ENCODE measurements around the gene CNKSR3. TPM values are rescaled to one million over a fixed set of nuclear protein-coding genes. Genes with fewer than 3 reads are reported as not detected.

Gene CNKSR3
- total RNA-seq, 2 experiments from 2014 or later: 0.34 to 0.58 TPM

DNA sequence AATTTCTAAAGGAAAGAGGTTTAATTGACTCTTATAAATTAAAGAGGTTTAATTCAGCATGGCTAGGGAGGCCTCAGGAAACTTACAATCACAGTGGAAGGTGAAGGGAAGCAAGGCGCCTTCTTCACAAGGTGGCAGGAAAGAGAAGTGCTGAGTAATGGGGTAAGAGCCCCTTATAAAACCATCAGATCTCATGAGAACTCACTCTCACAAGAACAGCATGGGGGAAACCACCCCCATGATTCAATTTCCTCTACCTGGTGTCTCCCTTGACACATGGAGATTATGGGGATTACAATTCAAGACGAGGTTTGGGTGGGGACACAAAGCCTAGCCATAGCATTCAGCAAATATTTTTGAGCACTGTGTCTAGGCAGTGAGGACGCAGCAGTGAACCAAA lies 150.0 kb downstream of the CNKSR3 start:
- POLR2A ChIA-PET: no interaction called here
- intact Hi-C loops (cut with DNase I, micrococcal nuclease): no loop called here
- Mint-ChIP-seq H3K36me3 (ENCODE audit: low read depth) (no peaks in the 10 kb centered on the region), H3K27ac (no peak overlapping the region), H3K27me3 (peaks cover 26% of the 10 kb centered on the region), H3K4me1 (peaks cover 14% of the 10 kb centered on the region), H3K9me3 (ENCODE audit: low read depth) (no peaks in the 10 kb centered on the region), H3K4me3 (no peak overlapping the region)
- CTCF ChIA-PET: interaction anchor here (1.7 kb wide), 1 partner anchor 10 kb away, joined by 9 read pairs; no protein-coding TSS in a partner anchor
- DNase-seq (no peak), ATAC-seq (no peak)

GRCh38 chr6:154359679-154360078 lies 150.8 kb downstream of the CNKSR3 start:
- no peaks in the 10 kb centered on the region for H3K36me3 Mint-ChIP-seq (ENCODE audit: low read depth)
- ATAC-seq: no peak
- H3K27ac Mint-ChIP-seq: no peak overlapping the region
- no peak for DNase-seq
- POLR2A ChIA-PET: no interaction called here
- CTCF ChIA-PET: no interaction called here
- peaks cover 21% of the 10 kb centered on the region for H3K4me1 Mint-ChIP-seq
- H3K9me3 Mint-ChIP-seq (ENCODE audit: low read depth): no peaks in the 10 kb centered on the region
- intact Hi-C loops (cut with DNase I, micrococcal nuclease): loop anchor here in 1 of 2 experiments (10.0 kb wide), 1 partner anchor 795 kb away; no protein-coding TSS in a partner anchor
- no peak overlapping the region for H3K4me3 Mint-ChIP-seq
- H3K27me3 Mint-ChIP-seq: peaks cover 29% of the 10 kb centered on the region

- ChIA-PET POLR2A (no interaction called here), CTCF (no interaction called here)
- Mint-ChIP-seq H3K36me3 (ENCODE audit: low read depth) (no peaks in the 10 kb centered on the region), H3K4me3 (peak overlapping the region; percentile 16), H3K27me3 (peaks cover 34% of the 10 kb centered on the region), H3K27ac (no peak overlapping the region), H3K9me3 (ENCODE audit: low read depth) (no peaks in the 10 kb centered on the region), H3K4me1 (peaks cover 26% of the 10 kb centered on the region)
- ATAC-seq: no peak
- no peak for DNase-seq
- intact Hi-C loops (cut with DNase I, micrococcal nuclease): loop anchor here in 1 of 2 experiments (10.0 kb wide), 1 partner anchor 796 kb away; no protein-coding TSS in a partner anchor
These were observed 151.3 kb downstream of the CNKSR3 start for GRCh38 chr6:154359161-154359574.

DNA sequence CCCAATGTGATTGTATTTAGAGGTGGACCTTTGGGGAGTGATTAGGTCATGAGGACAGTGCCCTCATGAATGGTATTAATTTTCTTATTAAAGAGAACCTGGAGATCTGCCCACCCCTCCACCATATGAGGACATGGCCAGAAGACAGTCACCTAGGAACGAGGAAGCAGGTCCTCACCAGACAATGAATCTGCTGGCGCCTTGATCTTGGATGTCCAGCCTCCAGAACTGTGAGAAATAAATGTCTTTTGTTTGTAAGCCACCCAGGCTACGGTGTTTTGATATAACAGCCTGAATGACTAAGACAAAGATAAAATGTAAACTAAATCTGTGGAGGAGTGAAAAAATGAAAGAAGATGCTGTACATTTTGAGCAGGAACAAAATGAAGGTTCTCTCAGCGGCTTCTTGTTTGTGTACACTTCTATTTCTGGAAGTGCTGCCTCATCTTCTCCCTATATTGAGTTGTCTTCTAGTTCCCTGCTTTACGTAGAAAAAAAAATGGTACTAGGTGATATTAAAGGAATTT lies 152.4 kb downstream of the CNKSR3 start:
- H3K36me3 Mint-ChIP-seq (ENCODE audit: low read depth): no peaks in the 10 kb centered on the region
- H3K27me3 Mint-ChIP-seq: peaks cover 36% of the 10 kb centered on the region
- H3K9me3 Mint-ChIP-seq (ENCODE audit: low read depth): no peaks in the 10 kb centered on the region
- H3K4me3 Mint-ChIP-seq: no peak overlapping the region
- ATAC-seq (no peak), DNase-seq (no peak)
- POLR2A ChIA-PET: no interaction called here
- CTCF ChIA-PET: no interaction called here
- no peak overlapping the region for H3K27ac Mint-ChIP-seq
- intact Hi-C loops (cut with DNase I, micrococcal nuclease): loop anchor here in 1 of 2 experiments (10.0 kb wide), 1 partner anchor 797 kb away; no protein-coding TSS in a partner anchor
- H3K4me1 Mint-ChIP-seq: peaks cover 31% of the 10 kb centered on the region

GRCh38 chr6:154356690-154357089 lies 153.8 kb downstream of the CNKSR3 start, which contains the start of gene IPCEF1:
Gene IPCEF1 (minus strand): TSS chr6:154356803. CDS start chr6:154265947, 90,856 bp downstream.
- peaks cover 41% of the 10 kb centered on the region for H3K4me1 Mint-ChIP-seq
- ChIA-PET CTCF (interaction anchor here (1.0 kb wide), 1 partner anchor 81 kb away, joined by 4 read pairs; no protein-coding TSS in a partner anchor), POLR2A (no interaction called here)

GRCh38 chr6:154356113-154356512 lies 154.4 kb downstream of the CNKSR3 start:
- DNase-seq: no peak
- intact Hi-C loops (cut with DNase I, micrococcal nuclease): loop anchor here in 1 of 2 experiments (10.0 kb wide), 1 partner anchor 799 kb away; no protein-coding TSS in a partner anchor
- Mint-ChIP-seq H3K9me3 (ENCODE audit: low read depth) (no peaks in the 10 kb centered on the region), H3K36me3 (ENCODE audit: low read depth) (no peaks in the 10 kb centered on the region), H3K27ac (no peak overlapping the region), H3K4me3 (no peak overlapping the region), H3K27me3 (peaks cover 41% of the 10 kb centered on the region), H3K4me1 (peaks cover 41% of the 10 kb centered on the region)
- CTCF ChIA-PET: interaction anchor here (0.7 to 1.0 kb wide), 2 partner anchors 80 to 157 kb away, joined by 3 to 4 read pairs; no protein-coding TSS in a partner anchor
- POLR2A ChIA-PET: no interaction called here
- ATAC-seq: no peak

More at GRCh38 chr6:154356690-154357089, 153.8 kb downstream of the CNKSR3 start, which contains the start of gene IPCEF1:
- Mint-ChIP-seq H3K27ac (no peak within 1 kb of the TSS), H3K36me3 (ENCODE audit: low read depth) (no peaks in the 10 kb centered on the region), H3K4me3 (no peak within 1 kb of the TSS), H3K27me3 (peaks cover 40% of the 10 kb centered on the region), H3K9me3 (ENCODE audit: low read depth) (no peaks in the 10 kb centered on the region)
- no peak for ATAC-seq
- intact Hi-C loops (cut with DNase I, micrococcal nuclease): loop anchor here in 1 of 2 experiments (10.0 kb wide), 1 partner anchor 798 kb away; no protein-coding TSS in a partner anchor
- DNase-seq: no peak

DNA sequence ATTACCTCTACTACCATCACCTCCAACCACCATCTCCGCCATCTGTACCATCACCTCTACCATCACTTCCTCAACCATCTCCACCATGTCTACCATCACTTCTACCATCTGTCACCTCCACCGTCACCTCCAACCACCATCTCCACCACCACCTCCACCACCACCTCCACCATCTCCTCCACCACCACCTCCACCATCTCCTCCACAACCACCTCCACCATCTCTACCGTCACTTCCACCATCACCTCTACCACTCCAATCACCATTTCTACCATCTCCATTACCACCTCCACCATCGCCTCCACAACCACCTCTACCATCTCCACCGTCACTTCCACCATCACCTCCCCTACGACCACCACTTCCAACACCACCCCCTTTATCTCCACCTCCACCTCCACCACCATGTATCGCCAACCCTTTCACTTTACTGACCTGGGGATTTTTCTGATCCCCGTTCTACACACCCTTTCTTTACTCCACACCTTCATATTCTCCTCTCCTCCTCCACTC lies 156.2 kb downstream of the CNKSR3 start:
- POLR2A ChIA-PET: interaction anchor here (0.5 kb wide), 1 partner anchor 101 kb away, joined by 3 read pairs; no protein-coding TSS in a partner anchor
- no peak for ATAC-seq
- CTCF ChIA-PET: interaction anchor here (1.0 to 1.3 kb wide), 2 partner anchors 14 to 199 kb away, joined by 3 to 5 read pairs; no protein-coding TSS in a partner anchor
- Mint-ChIP-seq H3K9me3 (ENCODE audit: low read depth) (no peaks in the 10 kb centered on the region), H3K27ac (no peak overlapping the region), H3K27me3 (peaks cover 43% of the 10 kb centered on the region), H3K4me1 (peaks cover 34% of the 10 kb centered on the region), H3K36me3 (ENCODE audit: low read depth) (no peaks in the 10 kb centered on the region), H3K4me3 (no peak overlapping the region)
- no peak for DNase-seq
- intact Hi-C loops (cut with DNase I, micrococcal nuclease): loop anchor here (2.0 to 10.0 kb wide), 5 partner anchors 52 to 800 kb away; no protein-coding TSS in a partner anchor

GRCh38 chr6:154353626-154354025 lies 156.9 kb downstream of the CNKSR3 start:
- no peak overlapping the region for H3K27ac Mint-ChIP-seq
- no peaks in the 10 kb centered on the region for H3K9me3 Mint-ChIP-seq (ENCODE audit: low read depth)
- ChIA-PET POLR2A (no interaction called here), CTCF (interaction anchor here (1.3 kb wide), 1 partner anchor 199 kb away, joined by 3 read pairs; no protein-coding TSS in a partner anchor)
- no peak for ATAC-seq
- H3K36me3 Mint-ChIP-seq (ENCODE audit: low read depth): no peaks in the 10 kb centered on the region
- intact Hi-C loops (cut with DNase I, micrococcal nuclease): loop anchor here (1.0 to 10.0 kb wide), 9 partner anchors 51 to 801 kb away; no protein-coding TSS in a partner anchor
- H3K4me1 Mint-ChIP-seq: peaks cover 29% of the 10 kb centered on the region
- peaks cover 38% of the 10 kb centered on the region for H3K27me3 Mint-ChIP-seq
- no peak for DNase-seq
- no peak overlapping the region for H3K4me3 Mint-ChIP-seq

- no peak overlapping the region for H3K27ac Mint-ChIP-seq
- ChIA-PET CTCF (no interaction called here), POLR2A (interaction anchor here (0.6 kb wide), 1 partner anchor 75 kb away, joined by 3 read pairs; no protein-coding TSS in a partner anchor)
- H3K9me3 Mint-ChIP-seq (ENCODE audit: low read depth): no peaks in the 10 kb centered on the region
- DNase-seq (peak; percentile 78), ATAC-seq (peak; percentile 85)
- H3K36me3 Mint-ChIP-seq (ENCODE audit: low read depth): no peaks in the 10 kb centered on the region
- peaks cover 29% of the 10 kb centered on the region for H3K4me1 Mint-ChIP-seq
- intact Hi-C loops (cut with DNase I, micrococcal nuclease): loop anchor here (1.0 to 10.0 kb wide), 9 partner anchors 50 to 802 kb away; no protein-coding TSS in a partner anchor
- H3K27me3 Mint-ChIP-seq: peaks cover 35% of the 10 kb centered on the region
- H3K4me3 Mint-ChIP-seq: no peak overlapping the region
These were observed 157.4 kb downstream of the CNKSR3 start for GRCh38 chr6:154352898-154353585.

DNA sequence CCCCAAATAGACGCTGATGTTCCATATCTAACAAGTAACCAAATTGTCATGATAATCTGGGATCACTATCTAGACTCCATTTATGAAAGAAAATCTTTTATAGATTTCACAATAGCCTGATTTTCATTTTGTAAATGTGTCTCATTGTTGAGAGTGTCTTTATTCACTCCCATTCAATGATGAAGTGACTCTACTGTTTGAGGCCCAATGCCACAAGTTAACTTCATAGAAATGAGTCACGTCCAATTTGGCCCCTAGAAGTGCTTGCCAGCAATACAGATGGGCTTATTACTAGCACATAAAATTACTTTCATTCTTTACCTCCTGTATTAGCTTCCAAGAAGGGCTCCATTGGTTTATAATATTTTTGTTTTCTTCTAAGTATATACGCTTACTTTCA lies 160.2 kb downstream of the CNKSR3 start:
- ChIA-PET POLR2A (interaction anchor here (0.6 kb wide), 1 partner anchor 21 kb away, joined by 5 read pairs; no protein-coding TSS in a partner anchor), CTCF (interaction anchor here (0.7 kb wide), 1 partner anchor 228 kb away, joined by 3 read pairs; no protein-coding TSS in a partner anchor)
- Mint-ChIP-seq H3K4me1 (peaks cover 25% of the 10 kb centered on the region), H3K27me3 (peaks cover 28% of the 10 kb centered on the region), H3K36me3 (ENCODE audit: low read depth) (peaks cover 2% of the 10 kb centered on the region), H3K27ac (no peak overlapping the region), H3K9me3 (ENCODE audit: low read depth) (peaks cover 8% of the 10 kb centered on the region), H3K4me3 (no peak overlapping the region)
- no peak for DNase-seq
- no peak for ATAC-seq
- intact Hi-C loops (cut with DNase I, micrococcal nuclease): loop anchor here (5.0 to 10.0 kb wide), 4 partner anchors 48 to 805 kb away; no protein-coding TSS in a partner anchor

- Mint-ChIP-seq H3K36me3 (ENCODE audit: low read depth) (peaks cover 2% of the 10 kb centered on the region), H3K27me3 (peaks cover 25% of the 10 kb centered on the region), H3K27ac (no peak overlapping the region), H3K4me3 (no peak overlapping the region), H3K9me3 (ENCODE audit: low read depth) (peaks cover 9% of the 10 kb centered on the region), H3K4me1 (peaks cover 9% of the 10 kb centered on the region)
- POLR2A ChIA-PET: no interaction called here
- no peak for DNase-seq
- no peak for ATAC-seq
- intact Hi-C loops (cut with DNase I, micrococcal nuclease): no loop called here
- CTCF ChIA-PET: interaction anchor here (1.0 kb wide), 1 partner anchor 193 kb away, joined by 3 read pairs; no protein-coding TSS in a partner anchor
These were observed 162.5 kb downstream of the CNKSR3 start for GRCh38 chr6:154347981-154348380.
